Activated B cell treated with CpG ODN at 0.5 μM for 24 hours (primary cell): ENCODE results near the gene PEX11A. TPM values are rescaled to one million over a fixed set of nuclear protein-coding genes. Genes with fewer than 3 reads are reported as not detected.
"Not testable (repeated sequence)": the region's sequence is repeated elsewhere in the genome, so short reads cannot be mapped to it uniquely, and the experiment has no call there.

Experiments used
- ATAC-seq: fragments of 200-7000 bp; cut with Tn5 transposase; one replicate; pipeline ENCODE4 v1.10.0; 2021; ENCODE audit warnings: low read depth, mild to moderate bottlenecking, moderate library complexity
- CTCF ChIA-PET: fragments of 350-600 bp; sonication (Branson Sonifier 250); formaldehyde crosslinking; loops from one replicate; lab custom pipeline; 2021; ENCODE audit warnings: antibody characterized with exemption; lab: Charles Lee
- POLR2A ChIA-PET: fragments of 350-600 bp; sonication (Branson Sonifier 250); formaldehyde crosslinking; loops from one replicate; lab custom pipeline; 2021; ENCODE audit warnings: antibody characterized with exemption; lab: Charles Lee
- DNase-seq: peaks from one replicate; pipeline ENCODE4 v3.0.0; 2022
- H3K27ac Mint-ChIP-seq: one replicate; pipeline ENCODE4 v1.8.0; 2020; ENCODE audit warnings: mixed read lengths
- H3K27me3 Mint-ChIP-seq: one replicate; pipeline ENCODE4 v1.8.0; 2021; ENCODE audit warnings: mixed read lengths
- H3K36me3 Mint-ChIP-seq: one replicate; pipeline ENCODE4 v1.8.0; 2021; ENCODE audit warnings: low read depth, mixed read lengths
- H3K4me1 Mint-ChIP-seq: one replicate; pipeline ENCODE4 v1.8.0; 2021; ENCODE audit warnings: mixed read lengths
- H3K4me3 Mint-ChIP-seq: one replicate; pipeline ENCODE4 v1.8.0; 2020; ENCODE audit warnings: mild to moderate bottlenecking, mixed read lengths
- H3K9me3 Mint-ChIP-seq: one replicate; pipeline ENCODE4 v1.8.0; 2020; ENCODE audit warnings: mixed read lengths
- intact Hi-C: fragments of 100-400 bp; cut with micrococcal nuclease; formaldehyde crosslinking; loops from one replicate; pipeline ENCODE4 v1.15.1; 2024
- total RNA-seq: library from RNA; stranded (reverse); gene quantifications from 2 replicates; pipeline ENCODE4 v1.2.3, GENCODE V29; 2022
- TF ChIP-seq, protein P1 (sequence below): fragments of 200-600 bp; IDR thresholded peaks from one replicate; pipeline ENCODE4 v1.8.0; 2022; ENCODE audit warnings: antibody characterized with exemption, mild to moderate bottlenecking

Gene PEX11A
- total RNA-seq, 1 donor from 2014 or later, result 0.84 TPM

DNA sequence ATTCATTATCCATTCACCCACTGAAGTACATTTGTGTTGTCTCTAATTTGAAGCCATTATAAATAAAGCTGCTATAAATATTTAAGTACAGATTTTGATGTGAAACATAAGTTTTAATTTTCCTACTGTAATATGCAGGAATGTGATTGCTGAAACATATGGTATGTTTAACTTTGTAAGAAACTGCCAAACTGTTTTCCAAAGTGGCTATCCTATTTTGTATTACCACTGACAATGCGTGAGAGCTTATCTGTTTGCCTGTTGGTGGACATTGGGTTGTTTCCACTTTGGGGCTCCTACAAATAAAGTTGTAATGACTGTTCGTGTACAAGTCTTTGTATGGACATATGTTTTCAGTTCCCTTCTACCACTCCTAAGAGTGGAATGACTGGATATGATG is 2.5 kb upstream of the PEX11A start:
- CTCF ChIA-PET, result no interaction called here
- peaks cover 2% of the 10 kb centered on the region for H3K27me3 Mint-ChIP-seq
- TF ChIP-seq, protein P1, sequence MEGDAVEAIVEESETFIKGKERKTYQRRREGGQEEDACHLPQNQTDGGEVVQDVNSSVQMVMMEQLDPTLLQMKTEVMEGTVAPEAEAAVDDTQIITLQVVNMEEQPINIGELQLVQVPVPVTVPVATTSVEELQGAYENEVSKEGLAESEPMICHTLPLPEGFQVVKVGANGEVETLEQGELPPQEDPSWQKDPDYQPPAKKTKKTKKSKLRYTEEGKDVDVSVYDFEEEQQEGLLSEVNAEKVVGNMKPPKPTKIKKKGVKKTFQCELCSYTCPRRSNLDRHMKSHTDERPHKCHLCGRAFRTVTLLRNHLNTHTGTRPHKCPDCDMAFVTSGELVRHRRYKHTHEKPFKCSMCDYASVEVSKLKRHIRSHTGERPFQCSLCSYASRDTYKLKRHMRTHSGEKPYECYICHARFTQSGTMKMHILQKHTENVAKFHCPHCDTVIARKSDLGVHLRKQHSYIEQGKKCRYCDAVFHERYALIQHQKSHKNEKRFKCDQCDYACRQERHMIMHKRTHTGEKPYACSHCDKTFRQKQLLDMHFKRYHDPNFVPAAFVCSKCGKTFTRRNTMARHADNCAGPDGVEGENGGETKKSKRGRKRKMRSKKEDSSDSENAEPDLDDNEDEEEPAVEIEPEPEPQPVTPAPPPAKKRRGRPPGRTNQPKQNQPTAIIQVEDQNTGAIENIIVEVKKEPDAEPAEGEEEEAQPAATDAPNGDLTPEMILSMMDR, result no peak
- H3K4me3 Mint-ChIP-seq, result no peak overlapping the region
- intact Hi-C loops, result loop anchor here (5.0 to 10.0 kb wide), 3 partner anchors 118 to 1244 kb away; partner anchors contain the start of genes CIB1, GDPGP1, TICRR and UNC45A
- POLR2A ChIA-PET, result no interaction called here
- DNase-seq (no peak), ATAC-seq (no peak)
- H3K9me3 Mint-ChIP-seq, result no peaks in the 10 kb centered on the region
- H3K4me1 Mint-ChIP-seq, result peaks cover 19% of the 10 kb centered on the region
- H3K27ac Mint-ChIP-seq, result no peak overlapping the region
- peaks cover 4% of the 10 kb centered on the region for H3K36me3 Mint-ChIP-seq

GRCh38 chr15:89689930-89690275 is 651 bp downstream of the PEX11A start:
- intact Hi-C loops, result loop anchor here (5.0 to 10.0 kb wide), 3 partner anchors 115 to 1247 kb away; partner anchors contain the start of genes CIB1, GDPGP1, TICRR and UNC45A
- H3K27ac Mint-ChIP-seq, result peak overlapping the region; percentile 77
- DNase-seq, CTCF ChIA-PET, H3K27me3 Mint-ChIP-seq, ATAC-seq, H3K36me3 Mint-ChIP-seq, POLR2A ChIA-PET, H3K9me3 Mint-ChIP-seq: not testable (repeated sequence)
- H3K4me3 Mint-ChIP-seq, result peak overlapping the region; percentile 90
- H3K4me1 Mint-ChIP-seq, result peaks cover 19% of the 10 kb centered on the region

GRCh38 chr15:89686522-89686921 is 4.0 kb downstream of the PEX11A start:
- ATAC-seq (no peak), DNase-seq (no peak)
- POLR2A ChIA-PET, result no interaction called here
- Mint-ChIP-seq H3K4me1 (peaks cover 12% of the 10 kb centered on the region), H3K27me3 (no peaks in the 10 kb centered on the region), H3K4me3 (no peak overlapping the region), H3K27ac (no peak overlapping the region), H3K9me3 (no peaks in the 10 kb centered on the region), H3K36me3 (peaks cover 7% of the 10 kb centered on the region)
- intact Hi-C loops, result no loop called here
- TF ChIP-seq, protein P1, result no peak
- CTCF ChIA-PET, result no interaction called here

- no peak overlapping the region for H3K27ac Mint-ChIP-seq
- TF ChIP-seq, protein P1, result no peak
- H3K9me3 Mint-ChIP-seq, result no peaks in the 10 kb centered on the region
- H3K36me3 Mint-ChIP-seq, result peaks cover 7% of the 10 kb centered on the region
- intact Hi-C loops, result no loop called here
- no peak overlapping the region for H3K4me3 Mint-ChIP-seq
- no peak for DNase-seq
- no peaks in the 10 kb centered on the region for H3K27me3 Mint-ChIP-seq
- CTCF ChIA-PET, result no interaction called here
- H3K4me1 Mint-ChIP-seq, result peaks cover 10% of the 10 kb centered on the region
- POLR2A ChIA-PET, result no interaction called here
- ATAC-seq, result no peak
These were observed 4.6 kb downstream of the PEX11A start for GRCh38 chr15:89685995-89686394.

- H3K36me3 Mint-ChIP-seq, result peaks cover 3% of the 10 kb centered on the region
- ChIA-PET POLR2A (no interaction called here), CTCF (no interaction called here)
- H3K27me3 Mint-ChIP-seq, result no peaks in the 10 kb centered on the region
- no peak overlapping the region for H3K4me3 Mint-ChIP-seq
- H3K4me1 Mint-ChIP-seq, result no peaks in the 10 kb centered on the region
- ATAC-seq (no peak), DNase-seq (no peak)
- H3K9me3 Mint-ChIP-seq, result no peaks in the 10 kb centered on the region
- no peak overlapping the region for H3K27ac Mint-ChIP-seq
- TF ChIP-seq, protein P1, result no peak
- intact Hi-C loops, result no loop called here
These were observed 9.4 kb downstream of the PEX11A start for GRCh38 chr15:89681146-89681545.

GRCh38 chr15:89680282-89680873 is 10.2 kb downstream of the PEX11A start:
- ChIA-PET CTCF (no interaction called here), POLR2A (no interaction called here)
- DNase-seq (no peak), ATAC-seq (no peak)
- H3K27me3 Mint-ChIP-seq, result no peaks in the 10 kb centered on the region
- peaks cover under 1% of the 10 kb centered on the region for H3K36me3 Mint-ChIP-seq
- no peaks in the 10 kb centered on the region for H3K9me3 Mint-ChIP-seq
- TF ChIP-seq, protein P1, result no peak
- H3K4me3 Mint-ChIP-seq, result no peak overlapping the region
- intact Hi-C loops, result no loop called here
- H3K4me1 Mint-ChIP-seq, result no peaks in the 10 kb centered on the region
- H3K27ac Mint-ChIP-seq, result no peak overlapping the region
